HEK293 (cell line): ENCODE measurements around the gene NYNRIN.
A peak's percentile ranks its signal among the peaks of the same experiment; 100 is the strongest.

Experiments
- CTCF ChIA-PET: fragments of 350-600 bp; formaldehyde crosslinking; extraction: SDS; loops from one replicate; lab custom pipeline; 2021; ENCODE audit warnings: antibody characterized with exemption; lab: Yijun Ruan, JAX
- POLR2A ChIA-PET: fragments of 300-600 bp; formaldehyde crosslinking; extraction: SDS; loops from one replicate; lab custom pipeline; 2020; ENCODE audit warnings: antibody characterized with exemption, inconsistent platforms; lab: Yijun Ruan, JAX
- H3K27ac ChIP-seq: fragments of 200-500 bp; sonication (Bioruptor generic); 2 replicates; pipeline ENCODE4 v1.5.1; 2014; ENCODE audit warnings: low read depth, low read length, control low read depth, inconsistent platforms; ENCODE audit errors: extremely low read depth
- H3K36me3 ChIP-seq, 2 experiments: fragments of 200-500 bp in 1 of 2; sonication (Bioruptor generic) in 1 of 2; 1 replicate in 1 of 2; 2 replicates in 1 of 2; pipeline ENCODE4 v1.5.1; 2014 to 2017; ENCODE audit warnings: inconsistent platforms in 2 of 2, low read length in 2 of 2; ENCODE audit not compliant: control insufficient read depth in 2 of 2, insufficient read depth in 1 of 2
- H3K4me1 ChIP-seq: fragments of 200-500 bp; sonication (Bioruptor generic); 2 replicates; pipeline ENCODE4 v1.5.1; 2014; ENCODE audit warnings: mild to moderate bottlenecking, low read length, inconsistent platforms; ENCODE audit not compliant: control insufficient read depth, insufficient read depth
- H3K4me3 ChIP-seq: 2 replicates; pipeline ENCODE4 v1.5.1; 2011; ENCODE audit warnings: low read depth, mild to moderate bottlenecking, control low read depth, low read length, moderate library complexity
- H3K9me3 ChIP-seq: fragments of 200-500 bp; sonication (Bioruptor generic); 2 replicates; pipeline ENCODE4 v1.5.1; 2014; ENCODE audit warnings: low read depth, low read length, inconsistent platforms; ENCODE audit not compliant: control insufficient read depth, insufficient read depth
- ATF2 ChIP-seq: fragments of 450-650 bp; formaldehyde crosslinking; IDR thresholded peaks from 2 replicates; pipeline ENCODE4 v1.5.1; 2016; ENCODE audit warnings: missing biosample characterization, missing genetic modification characterization, low read depth
- MYNN ChIP-seq: fragments of 450-650 bp; formaldehyde crosslinking; IDR thresholded peaks from 2 replicates; pipeline ENCODE4 v1.5.1; 2016; ENCODE audit warnings: missing biosample characterization, missing genetic modification characterization, borderline replicate concordance
- MZF1 ChIP-seq: fragments of 450-650 bp; formaldehyde crosslinking; IDR thresholded peaks from 2 replicates; pipeline ENCODE4 v1.5.1; 2017; ENCODE audit warnings: missing biosample characterization, missing genetic modification characterization, borderline replicate concordance
- PRDM10 ChIP-seq: fragments of 450-650 bp; formaldehyde crosslinking; IDR thresholded peaks from 2 replicates; pipeline ENCODE4 v1.5.1; 2016; ENCODE audit warnings: missing biosample characterization, missing genetic modification characterization
- PRDM4 ChIP-seq: fragments of 450-650 bp; formaldehyde crosslinking; IDR thresholded peaks from 2 replicates; pipeline ENCODE4 v1.5.1; 2017; ENCODE audit warnings: missing biosample characterization, missing genetic modification characterization
- SCRT2 ChIP-seq: fragments of 450-650 bp; formaldehyde crosslinking; IDR thresholded peaks from 2 replicates; pipeline ENCODE4 v1.5.1; 2016; ENCODE audit warnings: missing biosample characterization, missing genetic modification characterization
- ZBTB17 ChIP-seq: fragments of 450-650 bp; formaldehyde crosslinking; IDR thresholded peaks from 2 replicates; pipeline ENCODE4 v1.5.1; 2016; ENCODE audit warnings: missing biosample characterization, missing genetic modification characterization
- ZBTB20 ChIP-seq: fragments of 450-650 bp; formaldehyde crosslinking; IDR thresholded peaks from 2 replicates; pipeline ENCODE4 v1.5.1; 2016; ENCODE audit warnings: missing biosample characterization, missing genetic modification characterization
- ZBTB6 ChIP-seq: fragments of 450-650 bp; formaldehyde crosslinking; IDR thresholded peaks from 2 replicates; pipeline ENCODE4 v1.5.1; 2017; ENCODE audit warnings: missing biosample characterization, missing genetic modification characterization
- ZNF214 ChIP-seq: fragments of 450-650 bp; formaldehyde crosslinking; IDR thresholded peaks from 2 replicates; pipeline ENCODE4 v1.5.1; 2017; ENCODE audit warnings: missing biosample characterization, mild to moderate bottlenecking, missing genetic modification characterization, borderline replicate concordance
- ZNF26 ChIP-seq: fragments of 450-650 bp; formaldehyde crosslinking; IDR thresholded peaks from 2 replicates; pipeline ENCODE4 v1.5.1; 2016; ENCODE audit warnings: missing biosample characterization, missing genetic modification characterization
- ZNF292 ChIP-seq: fragments of 450-650 bp; formaldehyde crosslinking; IDR thresholded peaks from 2 replicates; pipeline ENCODE4 v1.5.1; 2016; ENCODE audit warnings: low read depth, missing biosample characterization, missing genetic modification characterization, borderline replicate concordance
- ZNF561 ChIP-seq: fragments of 450-650 bp; IDR thresholded peaks from 2 replicates; pipeline ENCODE4 v1.5.1; 2018; ENCODE audit warnings: missing biosample characterization, missing genetic modification characterization, borderline replicate concordance
- ZNF626 ChIP-seq: fragments of 450-650 bp; sonication (Bioruptor Pico); formaldehyde crosslinking; IDR thresholded peaks from 2 replicates; pipeline ENCODE4 v1.5.1; 2018; ENCODE audit warnings: missing biosample characterization, missing genetic modification characterization, inconsistent platforms
- ZNF76 ChIP-seq: fragments of 450-650 bp; formaldehyde crosslinking; IDR thresholded peaks from 2 replicates; pipeline ENCODE4; 2016; ENCODE audit warnings: low read depth, missing biosample characterization, missing genetic modification characterization, borderline replicate concordance

Gene NYNRIN

GRCh38 chr14:24394275-24394674, 4.5 kb upstream of the NYNRIN start (continued):
- TF ChIP-seq PRDM10 (tag by site-specific recombination) (no peak), ZNF561 (no peak), ZNF76 (tag by site-specific recombination) (no peak)

- Histone ChIP-seq H3K9me3 (no peaks in the 10 kb centered on the region), H3K4me1 (peaks cover 29% of the 10 kb centered on the region), H3K27ac (peak overlapping the region; percentile 4; the same call in 1 of the 2 replicates), H3K36me3 (no peaks in the 10 kb centered on the region), H3K4me3 (no peak overlapping the region)
- POLR2A ChIA-PET, result interaction anchor here (0.6 to 1.2 kb wide), 3 partner anchors 17 to 153 kb away, joined by 3 to 4 read pairs (median 3); partner anchors contain the start of gene TINF2
- CTCF ChIA-PET, result interaction anchor here (0.6 to 1.7 kb wide), 4 partner anchors 30 to 59 kb away, joined by 3 to 8 read pairs (median 5); no protein-coding TSS in a partner anchor
- TF ChIP-seq ATF2 (tag by site-specific recombination) (no peak), ZNF214 (tag by site-specific recombination) (no peak), PRDM4 (tag by site-specific recombination) (peak; percentile 55; the same call in 1 of the 2 replicates), ZNF292 (tag by site-specific recombination) (no peak), SCRT2 (tag by site-specific recombination) (no peak), PRDM10 (tag by site-specific recombination) (no peak), ZNF26 (tag by site-specific recombination) (no peak), MZF1 (tag by site-specific recombination) (no peak), ZNF626 (tag by site-specific recombination) (no peak), ZBTB20 (peak; percentile 22; the same call in 1 of the 2 replicates), MYNN (no peak), ZBTB17 (peak; percentile 74), ZBTB6 (tag by site-specific recombination) (0 out of 2 replicates have a peak, but pooled peaks have one; percentile 32)
Measured at GRCh38 chr14:24395609-24396582, 2.9 kb upstream of the NYNRIN start.
